ENCODE measurements around the gene MTERF2.

GRCh38 chr12:106976668-106977067, 10.3 kb downstream of the MTERF2 start:
- TF ChIP-seq CTCF (IDR thresholded peaks at IDR 0.05; ENCODE audit: low read depth, low read length) (no peak), POLR2A (IDR thresholded peaks at IDR 0.05; ENCODE audit: extremely low read depth, insufficient read length) (no peak), MAX (IDR thresholded peaks at IDR 0.05; ENCODE audit: low read depth, low read length) (no peak)

Measured in NB4 (cell line).